ENCODE results near the gene PCYT2.

Gene PCYT2

GRCh38 chr17:81934098-81934757 is 23.0 kb upstream of the PCYT2 start:
- DNase-seq (ENCODE audit: low read depth in 2 of 2): no peak
- TF ChIP-seq CTCF (IDR thresholded peaks at IDR 0.05; ENCODE audit: low read depth, low read length): no peak
- H3K4me3 ChIP-seq (replicated peaks in 1 of 2; ENCODE audit: low read depth in 2 of 2, low read length in 2 of 2): no peak overlapping the region

GRCh38 chr17:81933178-81933699 is 22.0 kb upstream of the PCYT2 start:
- H3K4me3 ChIP-seq (replicated peaks in 1 of 2; ENCODE audit: low read depth in 2 of 2, low read length in 2 of 2): no peak overlapping the region
- TF ChIP-seq CTCF (IDR thresholded peaks at IDR 0.05; ENCODE audit: low read depth, low read length): no peak
- DNase-seq (ENCODE audit: low read depth in 2 of 2): no peak

- DNase-seq (ENCODE audit: low read depth in 2 of 2): no peak
- TF ChIP-seq CTCF (IDR thresholded peaks at IDR 0.05; ENCODE audit: low read depth, low read length): no peak
- H3K4me3 ChIP-seq (replicated peaks in 1 of 2; ENCODE audit: low read depth in 2 of 2, low read length in 2 of 2): no peak overlapping the region
Observed at GRCh38 chr17:81932333-81932983, 21.3 kb upstream of the PCYT2 start.

- H3K4me3 ChIP-seq (replicated peaks in 1 of 2; ENCODE audit: low read depth in 2 of 2, low read length in 2 of 2): no peak overlapping the region
- no peak for DNase-seq (ENCODE audit: low read depth in 2 of 2)
- no peak for TF ChIP-seq CTCF (IDR thresholded peaks at IDR 0.05; ENCODE audit: low read depth, low read length)
Observed at GRCh38 chr17:81931557-81932332, 20.5 kb upstream of the PCYT2 start.

- DNase-seq (ENCODE audit: low read depth in 2 of 2): no peak
- H3K4me3 ChIP-seq (replicated peaks in 1 of 2; ENCODE audit: low read depth in 2 of 2, low read length in 2 of 2): no peak overlapping the region
- TF ChIP-seq CTCF (IDR thresholded peaks at IDR 0.05; ENCODE audit: low read depth, low read length): no peak
Observed at GRCh38 chr17:81931189-81931556, 20.0 kb upstream of the PCYT2 start.

- no peak overlapping the region for H3K4me3 ChIP-seq (replicated peaks in 1 of 2; ENCODE audit: low read depth in 2 of 2, low read length in 2 of 2)
- DNase-seq (ENCODE audit: low read depth in 2 of 2): no peak
- no peak for TF ChIP-seq CTCF (IDR thresholded peaks at IDR 0.05; ENCODE audit: low read depth, low read length)
Observed at GRCh38 chr17:81930142-81931125, 19.2 kb upstream of the PCYT2 start.
